T-helper 22 cell (primary cell): Measurements from ENCODE around the gene HOXD4.
A peak's percentile ranks its signal among the peaks of the same experiment; 100 is the strongest.

Experiments
- DNase-seq: peaks from one replicate; pipeline ENCODE4 v3.0.0-alpha.2; 2020; ENCODE audit warnings: low read depth

Gene HOXD4

GRCh38 chr2:176126929-176127773 lies 24.2 kb upstream of the HOXD4 start:
- peak; percentile 19 for DNase-seq

DNA sequence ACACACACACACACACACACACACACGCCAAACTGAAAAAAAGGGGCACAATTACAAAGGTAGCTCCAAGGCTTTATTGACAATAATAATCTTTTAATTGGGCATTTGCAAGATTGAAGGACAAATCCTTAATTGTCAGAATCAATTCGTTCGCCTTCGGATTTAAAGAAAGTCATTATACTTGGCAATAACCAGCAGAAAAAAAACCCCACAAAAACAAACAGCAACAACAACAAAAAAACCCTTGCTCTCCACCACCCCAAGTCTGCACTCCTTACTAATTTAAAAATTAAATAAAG lies 23.6 kb upstream of the HOXD4 start:
- no peak for DNase-seq

- no peak for DNase-seq
Observed at GRCh38 chr2:176128172-176128981, 23.0 kb upstream of the HOXD4 start.

DNA sequence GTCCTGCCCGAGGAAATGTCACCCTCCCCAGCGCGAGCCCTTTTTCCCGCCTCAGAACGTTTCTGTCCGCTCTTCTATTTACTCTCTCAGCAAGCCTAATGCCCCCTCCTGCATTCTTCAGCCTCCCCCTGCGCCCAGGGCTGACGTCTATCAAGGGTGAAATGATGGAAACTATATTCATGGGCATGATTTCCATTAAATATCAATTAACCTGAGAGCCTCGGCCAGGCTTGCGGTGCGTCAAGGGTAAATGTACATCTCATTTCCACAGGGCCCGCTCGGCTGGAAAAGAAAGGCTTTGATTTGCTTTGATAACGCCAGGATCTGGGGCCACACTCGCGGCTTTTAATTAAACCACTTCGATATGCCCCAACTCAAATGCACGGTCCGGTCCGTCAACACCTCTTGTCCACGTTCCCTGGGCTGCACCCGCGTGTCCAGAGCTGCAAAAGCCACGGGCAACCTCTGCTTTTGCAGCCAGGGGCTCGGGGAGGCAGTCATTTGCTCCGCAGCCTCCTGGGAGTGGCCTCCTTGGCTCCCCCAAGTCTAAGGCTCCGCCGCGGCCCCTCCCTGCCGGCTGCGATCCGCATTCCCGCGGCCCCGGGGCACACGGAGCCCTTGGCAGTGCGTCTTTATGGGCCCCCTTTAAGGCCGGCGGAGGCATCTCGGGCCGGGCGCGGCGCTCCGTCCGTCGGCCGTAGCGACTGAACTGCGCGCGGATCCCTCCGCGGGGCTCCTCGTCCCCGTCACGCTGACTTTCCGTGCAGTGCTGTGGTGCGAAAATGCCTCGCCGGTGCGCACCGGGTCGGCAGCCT lies 22.2 kb upstream of the HOXD4 start, which contains the start of gene HOXD8:
HOXD8 (plus strand) TSS at position 724 of the 815 bp plus-strand sequence. CDS start 662 bp downstream, outside the sequence.
- DNase-seq, result no peak

- DNase-seq, result no peak
Observed at GRCh38 chr2:176129813-176130146, 21.6 kb upstream of the HOXD4 start.

- no peak for DNase-seq
Observed at GRCh38 chr2:176130147-176130956, 21.0 kb upstream of the HOXD4 start.

DNA sequence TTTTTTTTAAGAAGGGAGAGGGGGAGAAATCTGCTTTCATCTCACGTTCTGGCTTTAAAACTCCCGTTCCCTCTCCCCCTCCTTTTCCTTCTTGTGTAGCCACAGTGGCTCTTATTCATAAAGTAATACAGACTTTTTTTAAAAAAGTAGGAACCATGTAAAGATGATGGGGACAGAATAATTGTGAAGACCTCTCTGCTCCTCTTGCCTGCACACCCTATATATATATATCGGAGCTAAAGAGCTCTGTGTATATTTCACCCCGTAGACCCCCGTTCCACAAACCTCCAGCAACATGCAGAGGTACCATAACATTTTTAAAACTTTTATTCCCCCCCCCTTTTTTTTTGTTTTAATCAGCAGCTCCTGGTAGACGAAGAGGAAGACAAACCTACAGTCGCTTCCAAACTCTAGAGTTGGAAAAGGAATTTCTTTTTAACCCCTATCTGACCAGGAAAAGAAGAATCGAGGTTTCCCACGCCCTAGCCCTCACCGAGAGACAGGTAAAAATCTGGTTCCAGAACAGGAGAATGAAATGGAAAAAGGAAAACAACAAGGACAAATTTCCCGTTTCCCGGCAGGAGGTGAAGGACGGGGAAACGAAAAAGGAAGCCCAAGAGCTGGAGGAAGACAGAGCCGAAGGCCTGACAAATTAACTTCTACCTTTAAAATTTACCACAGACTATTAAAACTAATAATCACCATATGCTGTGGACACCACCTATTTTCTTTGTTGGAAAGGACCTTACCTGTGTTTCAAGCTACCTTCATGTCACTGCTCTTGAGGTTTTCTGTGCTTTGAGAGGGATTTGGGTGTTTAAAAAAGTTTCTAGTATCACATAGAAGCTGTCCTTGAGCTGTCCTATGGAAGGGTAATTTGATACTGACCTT lies 20.1 kb upstream of the HOXD4 start:
- no peak for DNase-seq

GRCh38 chr2:176131848-176132158 lies 19.5 kb upstream of the HOXD4 start:
- no peak for DNase-seq

GRCh38 chr2:176132205-176133171 lies 18.9 kb upstream of the HOXD4 start:
- DNase-seq, result no peak

GRCh38 chr2:176133389-176133788 lies 18.0 kb upstream of the HOXD4 start:
- DNase-seq, result no peak

DNA sequence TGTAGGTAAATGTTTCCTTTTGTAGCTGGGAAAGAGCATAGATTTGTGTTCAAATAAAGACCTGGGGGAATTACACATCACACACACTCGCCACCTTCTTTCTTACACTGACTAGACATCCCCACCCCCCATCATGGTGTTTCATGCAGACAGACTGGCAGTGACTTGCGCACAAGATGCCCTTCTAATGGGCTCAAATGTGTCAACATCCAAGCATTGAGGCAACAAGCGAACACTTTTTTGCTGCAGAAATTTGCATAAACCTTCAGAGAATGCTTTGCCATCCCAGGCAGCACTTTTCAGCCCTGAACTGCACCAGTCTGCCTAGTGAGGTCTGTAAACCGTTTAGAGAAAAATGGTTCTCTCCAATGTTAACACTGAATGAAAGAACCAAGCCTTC lies 17.3 kb upstream of the HOXD4 start:
- no peak for DNase-seq

GRCh38 chr2:176135035-176135440 lies 16.3 kb upstream of the HOXD4 start:
- DNase-seq, result no peak

DNA sequence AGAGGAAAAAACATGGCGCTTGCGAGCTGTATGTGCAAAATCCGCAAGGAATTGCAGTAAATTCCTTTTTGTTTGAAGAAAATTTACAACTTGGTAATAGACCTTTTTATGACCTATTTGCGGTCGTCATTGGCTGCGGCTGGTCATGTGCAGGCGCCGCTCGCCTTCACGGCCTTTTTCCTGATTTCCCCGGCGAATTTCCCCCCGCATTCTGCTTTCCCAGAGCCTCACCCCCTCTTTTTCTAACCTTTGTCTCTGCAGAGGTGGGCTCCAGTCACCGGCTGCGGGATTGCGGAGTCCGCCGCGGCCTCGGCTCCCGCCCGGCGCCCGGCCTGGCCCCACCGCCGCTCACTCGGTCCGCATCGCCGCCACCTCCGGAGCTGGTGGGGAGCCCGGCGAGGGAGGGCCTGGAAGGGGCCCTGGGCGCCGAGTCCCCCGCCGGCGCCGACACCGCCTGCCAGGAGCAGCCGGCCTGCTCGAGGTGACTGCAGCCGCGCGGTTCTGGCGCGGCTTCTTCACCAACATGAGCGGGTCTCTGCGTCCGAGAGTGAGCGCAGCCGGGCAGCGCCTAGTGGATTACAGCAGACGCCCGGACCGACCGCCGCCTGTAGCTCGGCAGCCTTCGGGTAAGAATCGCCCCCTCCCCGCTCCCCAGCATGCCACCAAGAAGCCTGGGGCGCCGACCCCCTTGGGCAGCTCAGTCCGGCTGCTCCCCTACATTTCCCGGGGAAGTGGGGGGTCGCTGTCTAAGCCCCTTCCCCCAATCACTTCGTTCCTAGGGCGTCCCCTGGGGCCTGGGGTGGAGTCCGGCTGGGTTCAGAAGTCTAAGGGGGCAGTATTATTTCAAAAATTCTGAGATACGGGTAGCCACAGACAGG lies 14.7 kb upstream of the HOXD4 start:
- no peak for DNase-seq

DNA sequence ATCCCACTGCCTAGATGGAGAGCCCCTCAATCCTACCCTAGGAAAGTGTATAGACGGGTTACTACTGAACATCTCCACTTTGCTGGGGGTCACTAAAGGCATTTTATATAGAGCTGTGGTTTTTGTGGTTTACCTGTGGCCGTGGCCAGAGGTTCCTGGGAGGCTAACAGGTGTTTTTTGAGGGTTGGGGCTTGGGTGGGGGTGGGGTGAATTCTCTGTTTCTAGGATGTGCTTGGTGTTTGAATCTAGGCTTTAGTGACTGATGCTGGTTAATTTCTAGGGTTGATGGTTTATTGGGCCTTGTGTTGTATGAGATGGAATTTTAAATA lies 14.1 kb upstream of the HOXD4 start:
- DNase-seq, result no peak

DNA sequence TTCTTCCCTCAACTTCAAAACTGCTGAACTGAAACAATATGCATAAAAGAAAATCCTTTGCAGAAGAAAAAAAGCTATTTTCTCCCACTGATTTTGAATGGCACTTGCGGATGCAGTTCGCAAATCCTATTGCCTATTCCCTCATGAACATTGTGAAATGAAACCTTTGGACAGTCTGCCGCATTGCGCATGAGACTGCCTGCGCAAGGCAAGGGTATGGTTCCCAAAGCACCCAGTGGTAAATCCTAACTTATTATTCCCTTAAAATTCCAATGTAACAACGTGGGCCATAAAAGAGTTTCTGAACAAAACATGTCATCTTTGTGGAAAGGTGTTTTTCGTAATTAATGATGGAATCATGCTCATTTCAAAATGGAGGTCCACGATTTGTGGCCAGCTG lies 13.4 kb upstream of the HOXD4 start:
- DNase-seq, result no peak

- DNase-seq, result no peak
Observed at GRCh38 chr2:176138526-176138922, 12.8 kb upstream of the HOXD4 start.

DNA sequence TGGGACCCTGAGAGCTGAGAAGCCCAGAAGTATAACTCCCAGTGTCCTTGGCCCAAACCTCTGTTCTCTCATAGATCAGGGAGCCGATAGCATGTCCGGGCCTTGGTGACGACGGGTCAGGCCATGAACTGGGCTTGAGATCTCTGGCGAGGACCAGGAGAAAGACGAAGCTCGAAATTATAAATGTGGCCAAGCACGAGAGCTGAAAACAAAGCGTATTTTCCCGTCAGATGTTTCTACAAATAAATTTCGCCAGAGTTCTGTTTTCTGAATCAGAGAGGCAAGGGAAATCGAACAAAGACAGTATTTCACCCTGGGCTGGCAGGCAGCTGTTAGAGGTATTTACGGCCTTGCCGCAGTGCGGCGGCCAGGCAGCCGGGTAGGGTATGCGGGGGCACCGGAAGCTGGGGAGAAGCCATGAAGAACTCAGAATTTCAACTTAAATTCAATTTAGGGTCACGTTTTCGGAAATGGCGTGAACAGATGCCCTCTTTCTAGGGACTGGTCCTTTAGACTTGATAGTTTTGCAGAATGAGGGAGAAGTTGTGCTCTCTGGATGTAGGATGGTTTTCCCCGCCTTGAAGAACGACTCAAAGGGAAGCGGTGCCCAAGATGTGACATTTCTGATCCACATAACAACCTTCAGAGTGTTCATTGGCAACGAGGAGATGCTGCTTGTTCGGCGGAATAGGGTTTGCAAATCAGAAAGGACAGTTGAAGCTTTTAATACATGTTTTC lies 12.3 kb upstream of the HOXD4 start:
- no peak for DNase-seq
